NCI-H69 (cell line): ENCODE results near the gene GNLY.
"Not testable (repeated sequence)": the region's sequence is repeated elsewhere in the genome, so short reads cannot be mapped to it uniquely, and the experiment has no call there.

Experiments
- DNase-seq: peaks from one replicate; lab custom pipeline; 2025; lab: John Stamatoyannopoulos, UW

Gene GNLY

DNA sequence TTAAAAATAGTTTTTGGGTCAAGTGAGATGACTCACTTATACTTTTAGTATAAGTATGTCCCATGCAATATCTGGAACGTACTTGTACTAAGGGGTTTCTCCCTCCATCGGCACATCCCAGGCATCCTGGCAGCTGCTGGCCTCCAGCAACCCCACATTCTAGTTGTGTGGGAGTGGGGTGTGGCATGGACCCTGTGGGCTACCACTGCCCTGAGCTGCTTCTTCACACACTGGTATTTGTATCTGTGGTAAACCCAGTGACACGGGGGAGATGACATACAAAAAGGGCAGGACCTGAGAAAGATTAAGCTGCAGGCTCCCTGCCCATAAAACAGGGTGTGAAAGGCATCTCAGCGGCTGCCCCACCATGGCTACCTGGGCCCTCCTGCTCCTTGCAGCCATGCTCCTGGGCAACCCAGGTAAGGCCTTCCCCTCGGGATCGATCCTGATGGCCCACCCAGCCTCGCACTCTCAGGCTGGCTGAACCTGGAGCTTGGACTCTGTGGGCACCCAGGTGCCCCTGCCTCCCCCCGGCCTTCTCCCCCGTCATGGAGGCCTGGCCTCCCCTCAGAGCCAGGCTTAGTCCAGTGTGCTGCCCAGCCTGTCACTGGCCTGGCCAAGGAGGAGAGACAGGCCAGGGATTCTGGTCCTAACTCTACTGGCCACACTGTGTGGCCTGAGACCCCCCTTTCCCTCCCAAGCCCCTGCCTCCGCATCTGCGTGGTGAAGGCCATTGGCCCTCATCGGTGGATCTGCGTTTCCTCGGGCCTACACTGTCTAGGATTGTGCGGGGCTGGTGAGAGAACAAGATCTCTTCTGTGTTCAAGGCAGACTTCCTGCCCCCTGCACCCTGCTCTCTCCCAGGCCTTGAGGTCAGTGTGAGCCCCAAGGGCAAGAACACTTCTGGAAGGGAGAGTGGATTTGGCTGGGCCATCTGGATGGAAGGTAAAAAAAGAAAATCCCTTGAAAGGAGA is at the start of gene GNLY:
GNLY (plus strand) TSS at position 307 of the 974 bp plus-strand sequence; CDS start at position 368, 61 bp downstream.
- no peak for DNase-seq

DNA sequence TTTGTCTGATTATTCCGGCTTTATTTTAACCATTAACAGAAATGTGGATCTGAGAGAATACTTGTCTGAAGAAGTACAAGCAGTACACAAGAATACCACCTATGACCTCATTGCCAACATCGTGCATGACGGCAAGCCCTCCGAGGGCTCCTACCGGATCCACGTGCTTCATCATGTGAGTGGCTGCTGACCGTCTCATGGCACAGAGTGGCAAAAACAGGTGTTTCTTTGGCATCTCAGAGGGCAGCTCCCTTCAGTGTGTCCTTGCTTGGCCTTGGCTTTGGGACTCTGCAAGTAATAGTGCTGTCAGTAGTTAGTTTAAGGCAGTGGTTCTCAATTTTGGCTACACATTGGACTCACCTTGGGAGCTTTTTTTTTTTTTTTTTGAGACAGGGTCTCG is 49.2 kb upstream of the GNLY start:
- DNase-seq: no peak

DNA sequence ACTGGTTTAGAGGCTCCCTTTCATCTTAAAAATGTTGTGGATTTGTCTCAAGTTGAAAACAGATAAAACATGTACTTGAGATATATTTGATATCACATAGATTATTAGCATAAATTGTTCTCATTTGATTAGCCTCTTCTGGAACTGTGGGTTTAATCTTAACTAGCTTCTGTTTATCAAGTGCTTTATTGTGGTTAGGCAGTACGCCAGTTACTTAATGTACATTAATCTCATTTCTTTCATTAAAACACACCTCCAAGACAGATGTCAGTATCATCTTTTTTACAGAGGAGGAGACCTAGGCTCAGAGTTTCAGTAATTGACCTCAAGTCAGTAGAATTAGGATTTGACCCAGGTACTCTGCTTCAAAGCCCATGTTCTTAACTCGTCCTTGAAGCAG is 48.0 kb upstream of the GNLY start:
- no peak for DNase-seq

DNA sequence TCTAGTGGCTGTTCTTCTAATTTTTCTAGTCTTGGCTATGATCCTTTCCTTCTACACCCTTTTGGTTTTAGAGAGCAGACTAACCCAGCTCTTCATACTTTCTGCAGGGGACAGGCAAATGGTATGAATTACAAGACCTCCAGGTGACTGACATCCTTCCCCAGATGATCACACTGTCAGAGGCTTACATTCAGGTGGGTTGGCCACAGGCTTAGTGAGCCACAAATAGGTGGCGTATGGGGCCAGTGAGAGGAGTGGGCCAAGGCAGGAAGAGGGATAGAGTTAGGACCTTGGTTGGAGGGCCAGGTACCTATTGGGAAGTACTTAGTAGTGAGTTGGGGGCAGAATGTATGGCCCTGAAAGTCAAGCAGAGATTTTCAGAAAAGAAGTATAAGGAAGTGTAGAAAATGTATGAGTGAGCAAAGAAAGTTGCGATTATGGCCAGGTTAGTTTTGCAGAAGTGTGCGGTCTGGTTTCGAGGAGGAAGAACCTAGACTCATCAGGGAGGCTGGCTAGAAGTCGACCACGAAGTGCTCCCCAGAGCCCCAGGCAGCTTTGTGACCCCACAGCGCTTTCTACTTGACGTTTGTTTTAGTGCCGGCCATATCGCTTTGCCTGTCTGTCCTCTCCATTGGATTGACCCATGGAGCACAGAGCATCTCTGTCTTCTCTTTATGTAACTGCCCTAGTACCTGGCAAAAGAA is 46.2 kb upstream of the GNLY start:
- DNase-seq: no peak

DNA sequence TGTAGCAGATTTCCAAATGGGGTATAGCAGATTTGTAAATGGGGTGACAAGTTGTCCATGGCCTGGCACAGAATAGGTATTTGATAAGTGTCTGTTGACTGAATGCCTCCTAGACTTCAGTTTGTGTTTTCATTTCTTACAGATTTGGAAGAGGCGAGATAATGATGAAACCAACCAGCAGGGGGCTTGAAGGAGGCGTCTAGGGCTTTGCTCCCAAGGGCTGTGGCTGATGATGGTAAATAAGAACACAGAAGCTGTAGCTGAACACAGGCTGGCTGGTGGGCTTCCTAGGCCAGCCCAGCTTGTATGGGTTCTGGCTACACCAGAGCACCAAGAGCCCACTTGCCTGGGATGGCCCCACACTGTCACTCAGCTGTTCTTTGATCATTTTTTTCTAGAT is 45.5 kb upstream of the GNLY start:
- no peak for DNase-seq

DNA sequence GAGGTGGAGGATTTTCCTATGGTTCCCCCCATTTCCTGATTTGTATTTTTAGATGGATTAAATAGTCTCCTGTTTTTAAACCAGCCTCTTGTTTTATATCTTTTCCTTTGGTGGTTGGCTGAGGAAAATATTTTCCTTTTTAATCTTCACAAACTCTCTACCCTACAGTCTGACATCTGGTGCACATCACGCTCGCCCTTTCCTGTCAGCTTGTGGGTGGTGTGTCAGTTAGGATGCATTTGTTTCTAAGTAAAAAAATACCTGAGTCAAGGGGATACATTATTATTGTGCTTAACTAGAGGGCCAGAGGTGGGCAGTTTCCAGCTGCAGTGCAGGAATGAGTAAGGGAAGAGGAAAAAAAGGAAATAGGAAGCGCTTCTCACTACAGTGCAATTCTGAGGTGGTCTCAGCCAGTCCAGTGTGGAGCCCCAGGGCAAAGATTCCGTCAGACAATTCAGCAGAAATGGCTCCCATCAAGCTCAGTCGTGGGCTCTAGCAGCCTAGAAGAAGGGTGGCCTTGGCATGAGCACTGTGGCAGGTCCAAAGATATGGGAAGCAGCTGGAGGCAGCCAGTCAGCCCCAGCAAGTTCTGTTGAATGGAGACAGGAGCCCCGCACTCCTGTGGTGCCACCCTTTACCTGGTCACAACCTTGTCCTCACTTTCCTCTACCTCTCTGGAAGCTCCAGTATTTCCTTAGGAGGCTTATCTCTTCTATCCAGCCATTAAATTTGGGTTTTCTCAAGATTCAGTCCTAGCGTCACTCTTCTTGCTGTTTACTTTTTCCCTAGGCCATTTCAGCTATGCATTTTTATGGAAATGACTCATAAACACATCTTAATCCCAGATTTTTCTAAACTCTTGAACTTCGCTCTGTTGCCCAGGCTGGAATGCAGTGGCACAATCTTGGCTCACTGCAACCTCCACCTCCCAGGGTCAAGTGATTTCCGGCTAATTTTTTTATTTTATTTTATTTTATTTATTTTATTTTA is 44.7 kb upstream of the GNLY start:
- no peak for DNase-seq

DNA sequence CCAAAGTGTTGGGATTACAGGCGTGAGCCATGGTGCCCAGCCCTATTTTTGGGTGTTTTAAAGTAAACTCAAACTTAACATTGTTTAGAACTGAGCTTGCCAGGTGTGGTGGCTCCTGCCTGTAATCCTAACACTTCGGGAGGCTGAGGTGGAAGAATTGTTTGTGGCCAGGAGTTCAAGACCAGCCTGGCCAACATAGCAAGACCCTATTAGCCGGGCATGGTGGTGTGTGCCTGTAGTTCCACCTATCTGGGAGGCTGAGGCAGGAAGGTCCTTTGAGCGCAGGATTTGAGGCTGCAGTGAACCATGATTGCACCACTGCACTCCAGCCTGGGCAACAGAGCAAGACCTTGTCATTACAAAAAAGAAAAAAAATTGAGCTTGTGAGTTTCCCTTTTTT is 43.7 kb upstream of the GNLY start:
- DNase-seq: no peak

DNA sequence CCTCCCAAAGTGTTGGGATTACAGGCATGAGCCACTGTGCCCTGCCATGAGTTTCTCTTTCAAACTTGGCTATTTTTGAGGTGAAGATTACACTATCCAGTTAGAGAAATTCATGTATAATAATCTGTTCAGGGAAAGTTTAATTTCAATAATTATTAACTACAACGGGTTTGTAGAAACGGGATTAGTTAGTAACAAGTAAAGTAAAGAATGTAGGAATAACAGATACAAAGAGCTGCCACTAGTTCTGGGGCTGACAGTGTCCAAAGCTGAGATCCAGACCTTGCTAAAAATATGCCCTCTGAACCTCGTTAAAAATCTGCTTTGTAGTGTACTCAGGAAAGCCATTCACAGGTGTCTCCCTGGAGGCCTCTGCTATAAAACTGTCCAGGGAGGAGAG is 43.1 kb upstream of the GNLY start:
- no peak for DNase-seq

DNA sequence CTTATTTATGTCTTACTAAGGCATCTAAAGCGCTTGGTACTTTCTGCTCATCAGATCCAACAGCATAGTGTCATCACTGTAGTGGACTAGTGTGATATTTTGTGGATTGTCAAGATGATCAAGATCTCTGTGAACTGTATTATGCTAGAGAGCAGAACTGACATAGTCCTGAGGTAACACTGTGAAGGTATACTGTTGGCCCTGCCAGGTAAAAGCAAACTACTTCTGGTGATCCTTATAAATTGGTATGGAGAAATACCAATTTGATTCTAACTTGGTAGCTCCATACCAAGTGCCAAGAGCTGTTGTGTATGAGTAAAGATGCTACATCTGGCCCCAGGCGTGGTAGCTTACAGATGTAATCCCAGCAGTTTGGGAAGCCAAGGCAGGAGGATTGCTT is 42.1 kb upstream of the GNLY start:
- DNase-seq: no peak

DNA sequence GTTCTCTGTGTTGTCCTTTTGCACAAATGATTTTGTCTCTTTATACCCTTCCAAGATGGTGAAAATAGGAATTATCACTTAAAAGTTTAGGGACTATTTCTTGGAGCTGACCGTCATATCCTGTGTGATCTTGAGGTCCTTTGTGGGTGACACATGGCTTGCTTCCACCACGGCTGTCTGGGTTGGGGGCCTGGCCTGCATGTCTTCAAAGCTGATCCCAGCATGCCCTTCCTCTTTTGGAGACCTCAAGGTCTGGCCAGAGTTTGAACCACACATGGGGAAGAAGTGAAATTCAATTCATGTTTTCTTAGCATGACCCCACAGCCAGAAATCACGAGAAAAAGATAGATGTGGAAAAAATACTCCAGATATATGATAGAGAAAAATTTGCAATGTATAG is 40.2 kb upstream of the GNLY start:
- no peak for DNase-seq

DNA sequence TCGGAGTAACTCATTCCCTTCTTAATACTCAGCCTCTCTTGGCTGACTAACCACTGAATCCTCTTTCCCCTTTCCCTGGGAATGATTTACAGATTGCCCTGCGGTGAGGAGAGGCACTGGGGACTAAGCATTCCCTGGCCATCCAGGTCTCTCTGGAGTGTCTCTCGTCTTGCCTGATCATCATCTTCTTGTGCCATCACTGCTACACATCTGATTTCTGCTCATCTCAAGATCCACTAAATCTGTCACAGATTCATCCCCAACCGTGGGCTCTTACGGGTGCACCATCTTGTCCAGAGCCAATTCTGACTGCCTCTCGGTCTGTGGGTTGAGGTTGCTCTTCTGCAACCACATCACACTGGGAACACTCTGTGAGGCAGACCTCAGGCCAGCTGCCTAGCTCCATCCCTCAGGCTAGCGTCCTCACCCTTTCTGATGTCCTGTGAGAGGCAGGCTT is 38.2 kb upstream of the GNLY start:
- no peak for DNase-seq

DNA sequence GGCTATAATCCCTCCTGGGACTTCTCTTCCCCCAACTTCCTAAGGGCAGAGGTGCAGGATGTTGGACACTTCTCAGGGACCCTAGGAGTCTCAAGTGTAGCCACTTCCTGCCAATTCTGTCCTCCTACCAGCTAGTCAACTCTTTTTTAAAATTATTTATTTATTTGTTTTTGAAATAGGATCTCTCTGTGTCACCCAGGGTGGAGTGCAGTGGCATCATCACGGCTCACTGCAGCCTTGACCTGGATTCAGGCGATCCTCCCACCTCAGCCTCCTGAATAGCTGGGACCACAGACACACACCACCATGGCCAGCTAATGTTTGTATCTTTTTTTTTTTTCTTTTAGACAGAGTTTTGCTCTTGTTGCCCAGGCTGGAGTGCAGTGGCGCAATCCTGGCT is 37.7 kb upstream of the GNLY start:
- DNase-seq: no peak

DNA sequence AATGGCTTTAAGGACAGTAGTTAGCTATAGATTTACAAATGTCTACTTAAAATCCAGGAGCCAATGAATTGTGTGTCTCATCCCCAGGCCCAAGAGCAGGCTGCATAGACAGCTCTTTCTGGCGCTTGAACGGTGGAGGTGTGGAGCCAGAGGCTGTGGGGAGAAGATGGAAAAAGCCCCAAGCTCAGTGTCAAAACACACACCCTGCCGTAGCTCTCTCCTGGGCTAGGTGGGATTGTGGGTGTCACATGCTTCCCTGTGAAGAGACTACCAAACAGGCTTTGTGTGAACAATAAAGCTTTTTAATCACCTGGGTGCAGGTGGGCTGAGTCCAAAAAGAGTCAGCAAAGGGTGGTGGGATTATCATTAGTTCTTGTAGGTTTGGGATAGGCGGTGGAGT is 36.8 kb upstream of the GNLY start:
- DNase-seq: not testable (repeated sequence)

DNA sequence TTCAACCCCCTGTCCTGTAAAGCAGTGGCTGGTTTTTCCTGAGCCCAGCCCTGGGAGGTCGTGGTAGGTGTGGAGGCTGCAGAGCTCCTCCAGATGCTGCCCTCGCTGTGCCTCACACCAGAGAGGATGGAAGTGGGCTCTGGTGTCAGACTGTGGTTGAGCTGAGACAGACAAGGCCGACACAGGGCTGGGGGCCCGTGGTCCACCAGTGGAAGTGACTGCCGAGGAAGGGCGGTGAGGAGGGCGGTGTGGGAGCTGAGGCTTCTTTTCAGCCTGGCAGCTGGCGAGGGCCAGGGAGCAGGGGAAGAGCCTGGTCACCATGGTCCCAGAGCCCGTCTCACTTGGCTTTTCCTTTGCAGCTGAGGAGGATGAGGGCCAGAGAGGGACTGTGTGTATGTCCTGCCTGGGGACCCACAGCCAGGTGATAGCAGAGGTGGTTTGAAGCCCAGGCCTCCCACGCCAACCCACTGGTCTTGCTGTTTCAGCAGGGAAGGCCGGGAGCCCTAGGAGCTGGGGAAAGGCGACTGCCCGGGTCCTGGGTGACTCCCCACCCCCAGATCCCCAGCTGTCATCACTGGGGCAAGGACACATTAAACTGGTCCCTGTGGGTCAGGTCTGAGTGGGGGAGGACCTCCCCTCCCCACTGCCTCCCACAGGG is 34.7 kb upstream of the GNLY start:
- DNase-seq: no peak

DNA sequence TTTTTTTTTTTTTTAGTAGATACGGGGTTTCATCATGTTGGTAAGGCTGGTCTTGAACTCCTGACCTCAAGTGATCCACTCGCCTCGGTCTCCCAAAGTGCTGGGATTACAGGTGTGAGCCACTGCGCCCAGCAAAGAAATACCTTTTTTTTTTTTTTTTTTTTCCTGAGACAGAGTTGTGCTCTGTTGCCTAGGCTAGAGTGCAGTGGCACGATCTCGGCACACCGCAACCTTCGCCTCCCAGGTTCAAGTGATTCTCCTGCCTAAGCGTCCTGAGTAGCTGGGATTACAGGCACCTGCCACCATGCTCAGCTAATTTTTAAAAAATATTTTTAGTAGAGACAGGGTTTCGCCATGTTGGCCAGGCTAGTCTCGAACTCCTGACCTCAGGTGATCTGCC is 33.9 kb upstream of the GNLY start:
- DNase-seq: not testable (repeated sequence)

DNA sequence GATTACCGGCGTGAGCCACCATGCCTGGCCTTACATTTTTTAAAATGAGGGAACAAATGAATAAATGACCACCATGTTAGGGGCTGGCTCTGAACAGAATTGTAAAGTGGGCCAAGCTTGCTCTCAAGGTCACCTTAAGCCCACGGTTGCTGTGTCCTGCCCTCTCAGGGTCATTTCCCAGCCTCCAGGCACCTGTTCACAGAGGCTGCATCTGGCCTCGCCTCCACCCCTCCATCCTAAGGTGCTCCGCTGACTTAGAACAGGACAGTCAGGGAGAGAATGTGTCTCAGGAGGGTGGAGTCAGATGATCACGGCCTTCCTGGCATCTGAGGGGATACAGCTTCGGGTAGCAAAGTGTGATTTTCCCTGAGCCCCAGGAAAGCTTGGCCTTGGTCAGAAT is 33.4 kb upstream of the GNLY start:
- no peak for DNase-seq

DNA sequence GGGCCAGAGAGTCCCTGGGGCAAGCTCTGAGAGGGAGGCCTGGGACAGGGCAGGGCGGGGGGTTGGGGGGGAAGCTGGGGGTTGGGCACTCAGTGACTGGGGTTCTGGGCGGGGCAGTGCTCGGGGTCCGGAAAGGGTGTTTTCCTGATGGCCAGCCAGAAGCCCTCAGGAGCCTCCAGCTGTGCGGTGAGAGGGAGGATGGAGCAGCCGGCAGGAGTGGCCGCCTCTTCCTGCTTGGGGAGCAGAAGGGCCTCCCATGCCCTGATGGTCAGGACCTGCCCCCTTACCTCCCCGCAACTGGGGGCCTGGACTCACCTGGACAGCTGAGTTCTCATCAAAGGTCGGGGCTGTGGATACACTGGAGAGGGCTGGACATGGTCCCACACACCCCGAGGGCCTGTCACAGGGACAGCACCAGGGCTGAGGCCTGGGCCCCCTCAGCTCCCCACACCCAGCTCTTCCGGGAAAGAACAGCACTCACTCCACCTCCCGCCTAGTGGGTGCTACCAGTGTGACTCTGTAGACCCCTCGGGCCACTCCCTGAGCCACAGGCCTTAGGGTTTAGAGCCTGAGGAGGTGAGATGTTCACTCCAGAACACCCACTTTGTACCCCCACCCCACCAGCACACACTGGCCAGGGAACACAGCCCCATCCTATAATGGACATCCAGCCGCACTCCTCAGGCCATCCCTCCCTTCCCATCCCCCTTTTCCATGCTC is 32.9 kb upstream of the GNLY start:
- no peak for DNase-seq

DNA sequence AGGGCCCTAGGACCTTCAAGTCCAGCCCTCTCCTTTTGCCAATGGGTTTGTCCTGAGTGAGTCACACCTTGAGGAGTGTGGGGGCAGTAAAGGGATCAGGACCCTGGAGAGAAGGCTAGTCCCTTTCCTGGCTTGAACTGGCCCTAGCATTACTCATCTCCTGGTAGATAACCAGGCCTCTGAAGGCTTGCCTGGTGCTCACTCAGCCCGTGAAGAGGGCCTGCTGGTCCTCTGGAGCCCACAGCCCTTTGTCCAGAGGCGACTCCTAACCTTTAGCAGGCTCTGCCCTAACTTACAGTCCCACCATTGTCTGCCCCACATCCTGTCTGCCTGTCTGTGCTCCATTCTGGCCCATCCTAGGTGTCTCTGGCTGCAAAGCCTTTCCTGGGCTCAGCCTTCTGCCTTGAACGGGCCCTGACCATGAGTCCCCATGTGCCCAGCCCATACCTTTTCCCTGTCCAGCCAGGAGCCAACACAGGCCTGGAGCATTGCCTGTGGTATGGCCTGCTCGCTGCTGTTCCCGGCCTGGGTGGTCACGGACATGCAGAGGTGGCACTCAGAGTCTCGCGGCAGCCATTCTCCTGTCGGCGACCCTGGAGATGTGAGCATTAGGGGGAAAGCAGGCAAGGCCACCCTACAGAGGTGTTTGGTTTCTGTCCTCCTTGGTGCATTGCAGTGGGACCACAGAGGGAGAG is 31.1 kb upstream of the GNLY start:
- DNase-seq: no peak

DNA sequence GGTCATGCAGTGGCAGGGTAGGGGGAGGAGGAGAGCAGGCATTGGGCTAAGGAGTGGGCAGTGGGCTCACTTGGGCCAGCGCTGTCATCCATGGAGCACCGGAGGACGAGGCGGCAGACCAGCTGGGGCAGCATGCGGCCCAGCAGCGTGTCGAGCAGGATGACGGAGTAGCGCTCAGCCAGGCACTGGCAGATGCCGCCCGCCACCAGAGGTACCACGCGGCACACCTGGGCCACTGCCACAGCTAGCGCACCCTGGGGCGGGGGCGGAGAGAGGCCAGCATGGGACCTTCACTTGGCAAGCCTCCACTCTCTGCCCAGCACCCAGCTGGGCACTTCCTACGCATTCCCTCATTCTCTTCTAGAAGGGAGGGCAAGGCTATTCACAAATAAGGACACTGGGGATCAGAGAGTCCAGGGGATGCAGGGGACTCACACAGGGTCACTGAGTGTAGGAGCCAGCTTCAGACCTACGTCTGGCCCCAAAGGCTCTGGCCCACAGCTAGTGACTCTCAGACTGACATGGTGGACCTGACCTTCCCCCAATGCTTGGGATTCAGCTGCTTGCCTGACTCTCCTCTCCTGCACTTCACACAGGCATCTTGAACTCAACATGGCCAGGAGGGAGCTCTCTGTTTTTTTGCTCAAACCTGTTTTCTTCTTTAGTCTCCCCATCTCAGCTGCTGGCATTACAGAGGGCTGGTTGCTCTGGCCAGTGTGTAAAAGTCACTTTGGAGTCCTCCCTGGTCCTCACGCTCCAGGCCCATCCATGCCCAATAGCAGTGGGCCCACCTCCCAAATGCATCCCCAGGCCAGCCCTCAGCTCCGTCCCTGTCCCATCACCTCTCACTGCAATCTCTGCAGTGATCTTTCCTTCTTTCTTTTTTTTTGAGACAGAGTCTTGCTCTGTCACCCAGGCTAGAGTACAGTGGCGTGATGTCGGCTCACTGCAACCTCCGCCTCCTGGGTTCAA is 30.3 kb upstream of the GNLY start:
- DNase-seq: peak; percentile 42
